ENCODE data around the gene DUSP11.

- no peak for TF ChIP-seq POLR2AphosphoS5 (IDR thresholded peaks at IDR 0.05; ENCODE audit: low read depth, low read length)
- TF ChIP-seq REST (IDR thresholded peaks at IDR 0.05; ENCODE audit: insufficient read depth in 1 of 2, low read depth in 2 of 2, low read length in 2 of 2) = no peak
- no peak for TF ChIP-seq TAF1 (IDR thresholded peaks at IDR 0.05; ENCODE audit: borderline replicate concordance, insufficient read depth, low read length)
- no peak for TF ChIP-seq SIN3A (IDR thresholded peaks at IDR 0.05; ENCODE audit: borderline replicate concordance, insufficient read depth, low read length)
Observed at GRCh38 chr2:73823416-73823815, 43.5 kb upstream of the DUSP11 start.
